Measurements from ENCODE around the gene TRAF3IP1. TPM values are rescaled to one million over a fixed set of nuclear protein-coding genes. Genes with fewer than 3 reads are reported as not detected.
"Not testable (repeated sequence)": the region's sequence is repeated elsewhere in the genome, so short reads cannot be mapped to it uniquely, and the experiment has no call there.

The TRAF3IP1 gene
- total and polyA plus RNA-seq, 2 of the 13 experiments (the other 11 are each of a cell fraction or from before 2014, with no cell fraction given) = 4.1 to 12.9 TPM

DNA sequence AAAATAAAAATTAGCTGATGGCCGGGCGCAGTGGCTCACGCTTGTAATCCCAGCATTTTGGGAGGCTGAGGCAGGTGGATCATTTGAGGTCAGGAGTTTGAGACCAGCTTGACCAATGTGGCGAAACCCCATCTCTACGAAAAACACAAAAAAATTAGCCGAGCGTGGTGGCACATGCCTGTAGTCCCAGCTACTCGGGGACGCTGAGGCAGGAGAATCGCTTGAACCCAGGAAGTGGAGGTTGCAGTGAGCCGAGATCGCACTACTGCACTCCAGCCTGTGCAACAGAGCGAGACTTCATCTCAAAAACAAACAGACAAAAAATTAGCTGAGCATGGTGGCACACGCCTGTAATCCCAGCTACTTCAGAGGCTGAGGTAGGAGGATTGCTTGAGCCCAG, 9.6 kb upstream of the TRAF3IP1 start:
- H3K9me3 ChIP-seq (ENCODE audit: low read length); H3K27ac ChIP-seq (ENCODE audit: extremely low read length, insufficient read depth, low read length); intact Hi-C loops (cut with micrococcal nuclease; ENCODE audit: unreplicated experiment); H3K4me3 ChIP-seq (replicated peaks in 1 of 3; ENCODE audit: insufficient read depth in 1 of 3, low read depth in 2 of 3, low read length in 3 of 3); DNase-seq (ENCODE audit: low spot score); CTCF ChIA-PET (ENCODE audit: low intra/inter-chr PET ratio, low total read pairs); H2AFZ ChIP-seq (ENCODE audit: low read length); in situ Hi-C loops (cut with HindIII; ENCODE audit: extremely low pct_ligation_motif_present, low pct_unique_long_range_greater_than_20kb); H3K36me3 ChIP-seq (replicated peaks in 1 of 2; ENCODE audit: control insufficient read depth in 1 of 2, insufficient read depth in 2 of 2, low read length in 2 of 2); H3K79me2 ChIP-seq (ENCODE audit: insufficient read depth, low read length); ATAC-seq; H3K9ac ChIP-seq (ENCODE audit: insufficient read depth, low read depth, low read length); FAIRE-seq; H4K20me1 ChIP-seq (ENCODE audit: insufficient read depth, low read length); H3K4me2 ChIP-seq (ENCODE audit: low read depth, low read length); BruUV-seq (replicated peaks): not testable (repeated sequence)
- Histone ChIP-seq H3K27me3 (ENCODE audit: control insufficient read depth in 1 of 2, insufficient read depth in 2 of 2, low read length in 2 of 2) (peaks cover 8 to 16% of the 10 kb centered on the region in 2 experiments; a peak in 4 of 5 replicates), H3K4me1 (ENCODE audit: insufficient read depth, low read length) (peaks cover 14% of the 10 kb centered on the region)
- POLR2A ChIA-PET = interaction anchor here (1.2 kb wide), 1 partner anchor 25 kb away, joined by 3 read pairs; no protein-coding TSS in a partner anchor
- WGBS (ENCODE audit: low lambda C conversion rate) = 58% methylated on average over 14 of the region's 14 CpGs

DNA sequence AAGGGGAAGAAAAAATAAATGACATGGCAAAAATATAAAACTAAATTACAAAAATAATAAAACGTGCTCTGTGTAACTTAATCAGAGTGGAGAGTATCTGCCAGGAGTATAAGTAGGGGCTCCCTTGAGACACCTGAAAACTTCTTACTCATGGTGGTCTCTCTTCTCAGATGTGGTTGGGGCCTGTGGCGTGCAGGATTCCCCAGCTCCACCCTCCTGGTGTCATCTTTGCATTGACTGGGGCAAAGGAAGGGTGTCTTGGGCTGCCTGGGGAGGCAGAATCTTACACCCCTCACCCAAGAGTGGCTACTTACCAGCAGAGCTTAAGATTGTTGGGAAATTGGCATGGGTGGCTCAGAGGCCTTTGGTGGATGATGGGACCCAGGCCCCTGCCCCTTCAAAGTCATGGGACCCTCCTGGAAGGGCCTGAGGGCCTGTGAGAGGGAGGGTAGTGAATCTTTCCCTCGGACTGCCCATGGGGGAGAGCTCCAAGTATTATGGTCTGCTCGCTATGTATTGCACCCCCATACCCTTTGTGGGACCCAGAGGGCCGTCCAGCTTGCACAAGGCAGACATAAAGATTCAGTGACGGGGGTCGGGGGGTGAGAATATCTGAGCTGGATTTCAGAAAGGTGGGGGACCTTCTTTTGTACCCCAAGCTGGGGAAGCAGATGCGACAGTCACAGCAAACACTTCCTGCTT, 6.9 kb upstream of the TRAF3IP1 start:
- no TSS peak for BruUV-seq (replicated peaks)
- H3K9ac ChIP-seq (ENCODE audit: insufficient read depth, low read depth, low read length) = no peak overlapping the region
- WGBS (ENCODE audit: low lambda C conversion rate) = 26% methylated on average over 8 of the region's 8 CpGs
- no peak overlapping the region for H3K4me3 ChIP-seq (replicated peaks in 1 of 3; ENCODE audit: insufficient read depth in 1 of 3, low read depth in 2 of 3, low read length in 3 of 3)
- CTCF ChIA-PET (ENCODE audit: low intra/inter-chr PET ratio, low total read pairs) = no interaction called here
- FAIRE-seq (no peak), ATAC-seq (no peak), DNase-seq (ENCODE audit: low spot score) (no peak)
- H2AFZ ChIP-seq (ENCODE audit: low read length) = no peak overlapping the region
- H3K36me3 ChIP-seq (replicated peaks in 1 of 2; ENCODE audit: control insufficient read depth in 1 of 2, insufficient read depth in 2 of 2, low read length in 2 of 2) = no peaks in the 10 kb centered on the region
- no peaks in the 10 kb centered on the region for H4K20me1 ChIP-seq (ENCODE audit: insufficient read depth, low read length)
- peaks cover 11 to 24% of the 10 kb centered on the region in 2 experiments; a peak in 4 of 5 replicates for H3K27me3 ChIP-seq (ENCODE audit: control insufficient read depth in 1 of 2, insufficient read depth in 2 of 2, low read length in 2 of 2)
- POLR2A ChIA-PET = no interaction called here
- no peaks in the 10 kb centered on the region for H3K4me1 ChIP-seq (ENCODE audit: insufficient read depth, low read length)
- H3K79me2 ChIP-seq (ENCODE audit: insufficient read depth, low read length) = no peaks in the 10 kb centered on the region
- in situ Hi-C loops (cut with HindIII; ENCODE audit: extremely low pct_ligation_motif_present, low pct_unique_long_range_greater_than_20kb) = no loop called here
- no peak overlapping the region for H3K4me2 ChIP-seq (ENCODE audit: low read depth, low read length)
- H3K9me3 ChIP-seq (ENCODE audit: low read length) = no peaks in the 10 kb centered on the region
- intact Hi-C loops (cut with micrococcal nuclease; ENCODE audit: unreplicated experiment) = no loop called here
- no peak for TF ChIP-seq CBFB (CRISPR knock-in tag; IDR thresholded peaks at IDR 0.05)
- H3K27ac ChIP-seq (ENCODE audit: extremely low read length, insufficient read depth, low read length) = no peak overlapping the region
